Activated T-helper 9 cell treated with anti-CD3 and anti-CD28 coated beads, Interleukin-2, amount 50 U/mL, for 16 hours (primary cell): ENCODE results near the gene BACH1.

ENCODE experiments used
- DNase-seq: peaks from one replicate; pipeline ENCODE4 v3.0.0-alpha.2; 2020; ENCODE audit warnings: low read depth

BACH1 gene

DNA sequence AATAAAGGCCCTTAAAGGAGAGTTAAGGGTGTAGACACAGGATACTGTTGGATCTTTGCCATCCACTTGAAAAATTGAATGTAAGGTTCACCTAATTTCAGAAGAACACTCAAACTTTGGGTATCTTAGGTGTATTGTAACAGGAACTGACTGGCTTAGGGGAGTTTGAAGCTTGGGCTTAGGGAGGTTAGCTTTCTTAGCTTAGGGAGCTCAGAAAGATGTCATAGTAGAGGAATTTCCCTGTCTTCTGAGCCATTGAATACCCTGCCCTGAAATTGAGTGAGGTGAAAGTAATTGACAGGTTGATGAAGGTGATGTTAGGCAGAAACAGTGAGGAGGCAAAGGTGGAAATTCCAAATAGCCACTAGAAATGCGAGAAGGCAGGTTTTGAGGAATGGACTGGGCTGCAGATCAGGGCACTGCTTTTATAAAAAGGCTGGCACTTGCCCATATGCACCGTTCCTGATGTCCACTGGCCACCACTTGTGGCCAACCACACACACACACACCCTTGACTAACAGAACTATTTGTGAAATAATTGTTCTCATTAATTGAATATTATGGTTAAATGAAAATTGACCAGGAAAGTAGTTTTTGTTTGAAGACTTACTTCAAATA, 16.5 kb downstream of the BACH1 start:
- DNase-seq, result no peak

DNA sequence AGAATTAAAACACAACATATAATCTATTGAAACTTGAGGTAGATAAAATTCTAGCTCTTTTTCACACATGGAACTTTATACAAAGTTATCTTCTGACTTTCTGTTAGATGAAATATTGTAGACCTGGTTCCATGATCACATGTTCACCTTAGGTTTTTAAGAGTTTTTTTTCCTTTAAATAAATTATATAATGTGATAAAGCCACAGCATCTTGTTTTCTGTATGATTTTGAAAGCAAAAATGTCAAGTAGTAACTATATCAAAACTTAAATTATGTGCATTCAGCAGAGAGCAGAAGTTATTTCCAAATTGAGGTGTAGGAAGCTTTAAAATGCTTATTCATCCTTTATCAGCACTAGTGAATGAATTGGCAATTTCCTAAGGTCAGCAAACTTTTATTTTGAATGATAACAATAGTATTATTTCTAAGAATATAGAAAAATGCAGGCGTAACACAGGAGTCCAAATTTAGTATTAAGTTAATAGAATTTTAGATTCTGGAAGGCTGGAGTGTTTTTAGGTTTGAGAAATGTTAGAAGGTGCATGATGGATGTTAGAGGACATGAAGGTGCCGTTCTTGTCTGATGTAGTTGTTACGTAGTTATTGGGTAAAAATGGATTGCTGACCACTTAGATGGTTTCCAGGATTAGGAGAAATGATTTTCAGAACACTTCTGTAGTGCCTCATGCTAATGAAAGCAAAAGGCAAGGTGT, 17.5 kb downstream of the BACH1 start:
- DNase-seq, result no peak

DNA sequence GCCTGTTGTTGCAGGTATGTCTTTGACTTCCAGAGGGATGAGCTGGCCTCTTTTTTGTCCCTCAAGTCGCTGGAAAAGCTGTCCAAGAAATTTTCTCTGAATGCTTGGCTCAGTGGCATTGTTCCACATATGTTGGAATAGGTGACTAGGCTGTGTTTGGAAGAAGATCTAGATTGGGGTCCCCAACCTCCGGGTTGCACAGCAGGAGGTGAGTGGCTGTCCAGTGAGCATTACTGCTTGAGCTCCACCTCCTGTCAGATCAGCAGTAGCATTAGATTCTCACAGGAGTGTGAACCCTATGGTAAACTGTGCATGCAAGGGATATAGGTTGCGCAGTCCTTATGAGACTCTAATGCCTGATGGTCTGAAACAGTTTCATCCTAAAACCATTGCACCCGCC, 18.1 kb downstream of the BACH1 start:
- no peak for DNase-seq

DNA sequence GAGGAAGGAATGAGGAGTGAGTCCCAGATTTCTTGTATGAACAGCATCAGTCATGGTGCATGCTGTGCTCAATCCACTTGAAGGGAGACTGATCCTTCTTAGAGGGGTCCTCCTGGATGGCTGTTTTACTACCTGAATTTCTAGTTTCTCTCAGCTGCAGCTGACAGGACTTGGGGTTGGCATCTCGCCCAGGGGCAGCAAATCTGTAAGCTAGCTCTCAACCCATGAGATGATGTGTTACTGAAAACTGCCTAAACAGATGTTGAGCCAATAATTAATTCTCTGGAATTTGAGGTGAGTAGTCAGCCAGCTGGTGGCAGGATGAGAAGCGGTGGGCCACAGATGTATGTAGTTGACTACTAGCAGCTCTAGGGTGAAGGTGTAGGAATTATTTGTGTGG, 19.6 kb downstream of the BACH1 start:
- no peak for DNase-seq

DNA sequence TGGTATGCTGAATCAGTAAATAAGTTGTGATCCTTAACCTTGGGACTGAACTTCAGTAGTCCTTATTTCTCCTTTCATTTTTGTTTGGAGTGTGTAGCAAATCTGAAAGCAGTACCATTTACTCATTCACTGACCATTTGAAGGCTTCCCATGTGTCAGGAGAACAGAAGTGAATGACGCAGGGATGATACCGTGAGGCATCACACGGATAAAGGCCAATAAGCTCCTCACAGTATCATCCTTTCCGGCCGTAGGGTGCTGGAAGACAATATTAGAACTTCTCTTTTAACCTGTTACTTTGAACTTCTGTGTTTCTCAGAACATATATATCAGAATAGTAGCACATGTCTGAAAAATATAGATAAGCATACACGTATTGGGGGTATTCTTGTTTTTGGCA, 21.3 kb downstream of the BACH1 start:
- no peak for DNase-seq

DNA sequence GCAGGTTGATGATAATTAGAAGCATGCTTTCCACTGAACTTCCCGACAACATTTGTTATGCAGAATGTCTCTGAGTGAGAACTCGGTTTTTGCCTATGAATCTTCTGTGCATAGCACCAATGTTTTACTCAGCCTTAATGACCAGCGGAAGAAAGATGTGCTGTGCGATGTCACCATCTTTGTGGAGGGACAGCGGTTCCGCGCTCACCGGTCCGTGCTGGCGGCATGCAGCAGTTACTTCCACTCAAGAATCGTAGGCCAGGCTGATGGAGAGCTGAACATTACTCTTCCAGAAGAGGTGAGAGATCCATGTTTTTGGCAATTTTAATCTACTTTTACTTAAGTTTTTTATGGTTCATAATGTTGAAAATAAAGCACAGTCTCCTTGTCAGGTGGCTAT, 22.5 kb downstream of the BACH1 start:
- DNase-seq, result no peak

DNA sequence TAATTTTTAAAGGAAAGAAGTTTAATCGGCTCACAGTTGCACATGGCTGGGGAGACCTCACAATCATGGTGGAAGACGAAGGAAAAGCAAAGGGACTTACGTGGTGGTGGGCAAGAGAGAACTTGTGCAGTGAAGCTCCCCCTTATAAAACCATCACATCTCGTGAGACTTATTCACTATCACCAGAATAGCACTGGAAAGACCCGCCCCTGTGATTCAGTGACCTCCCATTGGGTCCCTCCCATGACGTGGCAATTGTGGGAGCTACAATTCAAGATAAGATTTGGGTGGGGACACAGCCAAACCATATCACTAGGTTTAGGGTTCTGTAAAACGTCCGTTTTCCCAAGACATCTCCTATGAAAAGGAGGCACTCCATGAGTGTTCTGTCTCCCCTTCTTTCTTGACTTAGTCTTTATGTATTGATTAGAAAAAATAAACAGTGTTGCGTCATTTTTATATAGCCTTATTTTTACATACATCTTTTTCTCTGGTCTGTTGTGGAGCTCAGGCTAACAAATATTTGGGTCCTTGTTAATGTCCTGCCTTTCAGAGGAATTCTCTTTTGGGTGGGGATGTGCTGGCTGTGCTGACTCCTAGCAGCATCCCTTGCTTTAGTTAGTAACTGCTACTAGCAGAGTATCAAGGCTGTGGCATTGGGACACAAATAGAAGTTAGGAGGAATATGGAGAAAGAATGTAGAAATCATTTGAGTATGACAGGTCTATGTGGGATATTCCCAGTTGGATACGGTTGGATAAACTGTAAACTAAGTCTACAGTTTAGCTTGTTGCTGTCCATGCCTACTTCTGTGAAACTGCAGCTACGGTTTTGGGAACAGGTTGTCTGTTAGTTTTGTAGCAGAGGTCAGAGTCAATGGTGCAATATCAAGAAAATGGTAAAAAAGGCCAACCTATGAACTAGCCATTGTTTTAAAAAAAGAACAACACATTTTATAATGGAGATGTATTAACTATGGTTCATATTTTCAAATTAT, 23.5 kb downstream of the BACH1 start:
- no peak for DNase-seq

DNA sequence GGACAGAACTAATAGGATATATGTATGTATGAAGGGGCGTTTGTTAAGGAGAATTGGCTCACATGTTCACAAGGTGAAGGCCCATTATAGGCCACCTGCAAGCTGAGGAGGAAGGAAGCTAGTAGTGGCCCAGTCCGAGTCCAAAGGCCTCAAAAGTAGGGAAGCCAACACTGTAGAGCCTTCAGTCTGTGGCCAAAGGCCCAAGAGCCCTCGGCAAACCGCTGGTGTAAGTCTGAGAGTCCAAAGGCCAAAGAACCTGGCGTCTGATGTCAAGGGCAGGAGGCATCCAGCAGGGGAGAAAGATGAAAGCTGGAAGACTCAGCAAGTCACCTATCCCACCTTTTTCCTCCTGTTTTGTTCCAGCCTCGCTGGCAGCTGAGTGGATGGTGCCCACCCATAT, 24.5 kb downstream of the BACH1 start:
- no peak for DNase-seq

DNA sequence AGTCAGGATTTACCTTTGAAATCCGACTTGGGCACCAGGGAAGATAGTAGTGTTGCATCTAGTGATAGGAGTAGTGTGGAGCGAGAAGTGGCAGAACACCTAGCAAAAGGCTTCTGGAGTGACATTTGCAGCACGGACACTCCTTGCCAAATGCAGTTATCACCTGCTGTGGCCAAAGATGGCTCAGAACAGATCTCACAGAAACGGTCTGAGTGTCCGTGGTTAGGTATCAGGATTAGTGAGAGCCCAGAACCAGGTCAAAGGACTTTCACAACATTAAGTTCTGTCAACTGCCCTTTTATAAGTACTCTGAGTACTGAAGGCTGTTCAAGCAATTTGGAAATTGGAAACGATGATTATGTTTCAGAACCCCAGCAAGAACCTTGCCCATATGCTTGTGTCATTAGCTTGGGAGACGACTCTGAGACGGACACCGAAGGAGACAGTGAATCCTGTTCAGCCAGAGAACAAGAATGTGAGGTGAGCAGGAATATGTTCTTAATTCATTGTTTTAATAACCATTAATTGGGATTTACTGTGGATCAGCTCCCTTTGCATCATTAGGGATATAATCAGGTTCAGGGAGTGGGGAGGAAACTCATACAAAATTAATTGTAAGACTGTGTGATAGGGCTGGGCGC, 28.3 kb downstream of the BACH1 start:
- no peak for DNase-seq

DNA sequence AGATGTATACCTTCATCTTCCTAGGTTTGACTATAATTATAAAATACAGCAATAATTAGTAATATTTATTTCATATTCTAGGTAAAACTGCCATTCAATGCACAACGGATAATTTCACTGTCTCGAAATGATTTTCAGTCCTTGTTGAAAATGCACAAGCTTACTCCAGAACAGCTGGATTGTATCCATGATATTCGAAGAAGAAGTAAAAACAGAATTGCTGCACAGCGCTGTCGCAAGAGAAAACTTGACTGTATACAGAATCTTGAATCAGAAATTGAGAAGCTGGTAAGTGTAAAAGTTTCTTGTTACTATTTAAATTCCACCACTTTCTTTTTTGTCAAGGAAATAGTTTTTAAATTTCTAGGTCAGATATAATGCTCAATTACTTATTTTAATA, 30.7 kb downstream of the BACH1 start:
- no peak for DNase-seq

DNA sequence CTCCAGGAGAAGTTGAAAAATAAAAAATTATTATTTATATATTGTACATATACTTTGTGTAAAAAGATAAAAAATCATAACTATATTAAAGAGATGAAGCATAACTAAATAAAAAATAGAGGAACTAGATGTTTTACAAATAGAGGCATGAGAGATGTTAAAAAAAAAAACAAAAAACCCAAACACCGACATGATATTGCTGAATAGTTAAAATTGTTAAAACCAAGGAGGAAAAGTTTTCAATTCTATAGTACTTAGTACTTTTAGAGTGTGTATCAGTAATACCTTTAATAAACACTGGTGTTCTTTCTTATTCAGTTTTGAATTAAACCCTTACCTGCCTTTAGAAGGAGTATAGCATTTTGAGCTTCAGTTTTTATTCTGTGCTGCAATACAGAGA, 32.1 kb downstream of the BACH1 start:
- no peak for DNase-seq

DNA sequence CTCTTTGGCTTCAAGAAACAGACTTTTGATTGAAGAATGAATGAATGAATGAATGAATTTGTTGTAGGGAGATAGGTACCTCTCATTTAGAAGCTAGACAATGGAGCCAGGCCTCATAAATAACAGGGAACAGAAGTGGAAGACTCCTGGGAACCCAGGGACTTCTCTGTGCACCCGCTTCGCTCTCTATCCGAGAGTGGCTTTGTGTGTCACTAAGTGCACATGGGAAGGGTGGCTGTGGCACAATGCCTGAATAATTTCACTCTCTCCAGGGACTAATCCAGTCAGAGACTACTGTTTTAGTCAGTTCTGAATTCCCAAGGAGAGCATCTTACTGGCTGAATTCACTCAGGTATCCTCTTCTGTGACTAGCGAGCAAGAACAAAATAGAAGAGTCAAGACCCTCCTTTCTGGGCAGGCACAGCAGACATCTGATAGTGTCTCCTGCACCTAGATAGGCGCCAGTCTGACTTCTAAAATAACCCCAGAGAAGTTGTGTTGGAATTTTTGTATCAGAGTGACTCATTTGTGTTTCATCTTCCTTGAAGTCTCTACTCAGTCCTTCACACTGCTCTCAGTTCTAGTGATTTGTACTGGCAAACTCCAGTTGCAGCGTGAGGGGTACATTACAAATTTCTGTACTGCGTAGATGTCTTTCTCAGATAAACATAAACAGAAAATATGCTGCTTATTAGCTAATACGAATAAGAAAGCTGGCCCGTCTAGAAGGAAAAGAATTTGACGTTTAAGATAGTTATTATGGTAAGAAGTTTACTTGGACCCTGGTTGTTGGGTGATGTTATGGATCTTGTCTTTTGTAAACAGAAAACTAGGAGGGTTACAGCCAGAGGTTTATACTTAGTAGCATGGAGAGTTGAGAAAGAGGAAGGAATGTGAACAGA, 34.0 kb downstream of the BACH1 start:
- no peak for DNase-seq

DNA sequence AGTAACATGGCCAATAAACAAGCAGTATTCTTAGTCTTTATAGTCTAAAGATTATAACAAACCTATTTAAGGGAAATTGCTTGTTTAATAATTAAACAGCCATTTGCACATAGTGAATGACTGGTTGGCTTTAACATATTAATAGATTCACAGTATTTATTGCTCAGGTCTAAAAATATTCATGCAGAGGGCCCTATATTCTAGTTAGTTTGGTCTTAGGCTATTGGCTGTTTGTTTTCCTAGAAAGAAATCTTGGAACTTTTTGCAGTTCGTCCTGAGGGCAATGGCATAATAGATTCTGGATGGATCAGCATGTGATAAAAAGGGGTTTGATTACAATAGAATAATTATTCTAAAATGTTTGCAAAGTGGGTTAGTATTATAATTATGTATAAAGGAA, 34.7 kb downstream of the BACH1 start:
- no peak for DNase-seq

DNA sequence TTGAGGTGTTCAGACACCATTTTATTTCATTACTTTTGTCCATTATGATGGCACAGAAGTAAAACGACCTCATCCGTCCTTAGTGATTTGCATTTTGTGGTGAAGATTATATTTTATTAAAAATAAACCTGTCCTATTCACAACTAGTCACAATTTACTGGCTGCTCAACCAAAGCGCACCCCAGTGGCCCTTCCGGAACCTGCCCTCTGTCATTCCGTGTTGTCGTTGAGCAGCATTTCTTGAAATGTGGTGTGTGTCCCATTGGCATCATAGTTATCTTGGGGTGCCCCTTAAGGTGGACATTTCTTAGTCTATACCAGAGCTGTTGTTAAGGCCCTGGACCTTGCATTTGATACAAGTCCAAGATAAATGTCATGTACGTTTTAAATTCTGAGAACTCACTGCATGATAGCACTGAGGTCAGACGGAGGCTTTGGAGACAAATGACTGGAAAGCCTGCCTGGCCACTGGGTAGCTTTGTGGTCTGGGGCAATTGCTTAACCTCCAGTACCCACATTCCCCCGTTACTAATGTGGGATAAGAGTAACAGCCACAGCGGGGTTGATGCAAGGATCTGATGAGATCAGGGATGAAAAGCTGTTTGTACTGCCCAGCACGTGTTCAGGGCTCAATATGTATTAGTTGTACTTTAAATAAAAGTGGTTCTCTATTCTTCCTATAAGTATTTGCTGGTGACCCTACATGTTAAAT, 36.2 kb downstream of the BACH1 start:
- DNase-seq, result no peak

DNA sequence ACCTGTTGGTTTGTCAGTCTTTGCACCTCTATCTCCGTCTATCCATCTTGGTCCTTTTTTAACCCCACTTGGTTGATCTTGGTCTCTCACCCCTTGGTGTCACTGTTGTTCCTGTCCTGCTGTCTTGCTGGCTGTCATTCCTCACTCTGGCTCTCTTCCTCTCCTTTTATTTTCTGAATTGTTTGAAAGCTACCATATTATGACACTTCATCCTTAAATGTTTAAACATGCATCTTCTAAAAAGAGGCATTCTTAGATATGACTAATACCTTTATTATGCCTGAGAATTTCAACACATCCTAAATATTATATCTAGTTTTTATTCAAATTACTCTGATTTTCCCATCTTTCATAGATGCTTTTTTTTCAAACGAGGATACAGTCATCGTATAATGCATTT, 37.0 kb downstream of the BACH1 start:
- DNase-seq, result no peak

DNA sequence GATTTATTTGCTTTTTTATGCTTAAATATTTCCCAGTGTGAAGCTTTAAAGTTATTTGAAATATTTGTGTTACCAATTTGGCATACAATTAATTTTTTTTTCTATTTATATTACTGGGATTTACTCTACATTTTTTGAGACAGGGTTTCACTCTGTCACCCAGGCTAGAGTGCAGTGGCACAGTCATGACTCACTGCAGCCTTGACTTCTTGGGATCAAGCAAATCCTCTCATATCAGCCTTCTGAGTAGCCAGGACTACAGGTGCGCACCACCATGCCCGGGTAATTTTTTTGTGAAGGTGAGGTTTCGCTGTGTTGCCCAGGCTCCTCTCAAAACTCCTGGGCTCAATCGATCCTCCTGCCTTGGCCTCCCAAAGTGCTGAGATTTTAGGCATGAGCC, 39.5 kb downstream of the BACH1 start:
- DNase-seq, result no peak

DNA sequence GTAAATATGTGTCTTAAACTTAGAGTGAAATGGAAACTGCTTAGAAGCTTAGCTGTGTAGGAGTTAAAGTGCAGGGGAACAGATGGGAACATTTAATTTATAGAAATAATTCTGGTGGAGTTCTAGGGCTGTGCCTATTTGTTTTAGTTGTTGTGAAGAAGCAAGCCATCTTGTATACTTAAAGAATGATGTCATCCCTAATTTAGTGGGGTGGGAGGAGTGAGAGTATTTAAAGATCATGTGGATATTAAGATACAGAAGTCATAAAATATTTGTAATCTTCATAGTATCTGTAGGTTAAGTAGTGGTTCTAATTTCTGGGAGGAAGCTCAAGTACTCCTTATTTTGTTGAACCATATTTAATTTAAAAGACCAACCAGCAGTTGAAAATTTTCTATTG, 41.5 kb downstream of the BACH1 start:
- no peak for DNase-seq

DNA sequence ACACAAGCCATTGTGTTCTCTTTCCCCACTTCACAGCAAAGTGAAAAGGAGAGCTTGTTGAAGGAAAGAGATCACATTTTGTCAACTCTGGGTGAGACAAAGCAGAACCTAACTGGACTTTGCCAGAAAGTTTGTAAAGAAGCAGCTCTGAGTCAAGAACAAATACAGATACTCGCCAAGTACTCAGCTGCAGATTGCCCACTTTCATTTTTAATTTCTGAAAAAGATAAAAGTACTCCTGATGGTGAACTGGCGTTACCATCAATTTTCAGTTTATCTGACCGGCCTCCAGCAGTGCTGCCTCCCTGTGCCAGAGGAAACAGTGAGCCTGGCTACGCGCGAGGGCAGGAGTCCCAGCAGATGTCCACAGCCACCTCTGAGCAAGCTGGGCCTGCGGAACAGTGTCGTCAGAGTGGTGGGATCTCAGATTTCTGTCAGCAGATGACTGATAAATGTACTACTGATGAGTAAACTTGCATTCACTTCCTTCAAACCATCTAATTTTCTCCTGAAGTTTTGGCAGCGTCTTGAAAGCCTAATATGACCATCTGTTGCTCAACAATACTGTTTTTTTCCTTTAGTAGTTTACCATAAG, 43.7 kb downstream of the BACH1 start:
- DNase-seq, result peak; percentile 32

DNA sequence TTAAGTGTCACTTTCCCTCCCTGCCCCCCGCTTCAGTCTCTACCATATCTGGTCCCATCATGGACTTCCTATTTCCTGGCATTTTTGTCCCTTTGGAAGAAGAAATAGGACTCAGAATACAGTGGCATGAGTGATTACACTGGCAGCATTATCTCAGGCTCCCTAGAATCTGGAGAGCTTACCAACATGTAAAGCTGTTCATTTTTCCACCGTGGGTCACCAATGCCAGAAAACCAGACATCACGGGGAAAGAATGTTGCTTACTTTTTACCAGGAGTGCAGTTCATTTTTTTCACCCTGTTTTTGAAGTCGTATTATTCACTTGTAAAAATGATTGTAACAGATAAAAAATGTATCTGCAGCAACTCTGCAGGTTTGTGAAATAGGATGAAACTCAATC, 44.8 kb downstream of the BACH1 start:
- no peak for DNase-seq

DNA sequence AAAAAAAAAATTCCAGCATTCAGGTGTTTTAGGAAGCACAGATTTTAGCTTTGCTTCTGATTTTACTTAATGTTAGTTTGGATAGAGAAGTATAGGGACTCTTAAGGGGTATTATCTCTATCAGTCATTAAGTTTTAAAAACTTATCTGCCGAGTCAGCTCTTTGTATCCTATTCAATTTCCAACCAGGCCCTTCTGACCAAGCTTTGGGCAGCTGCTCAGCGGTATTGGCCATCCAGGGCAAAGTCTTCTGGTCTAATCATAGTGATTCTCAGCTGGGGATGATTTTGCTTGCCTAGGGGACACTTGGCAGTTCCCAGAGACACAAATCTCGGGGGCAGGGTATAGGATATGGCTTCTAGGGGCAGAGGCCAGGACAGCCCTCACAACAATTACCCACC, 47.6 kb downstream of the BACH1 start:
- no peak for DNase-seq
